ENCODE results near the gene UFD1. TPM values are rescaled to one million over a fixed set of nuclear protein-coding genes. Genes with fewer than 3 reads are reported as not detected.

Gene UFD1
- total and polyA plus RNA-seq, 9 of the 15 experiments (the other 6 are each of a cell fraction or from before 2014, with no cell fraction given), result 238 to 645 (median 363) TPM

DNA sequence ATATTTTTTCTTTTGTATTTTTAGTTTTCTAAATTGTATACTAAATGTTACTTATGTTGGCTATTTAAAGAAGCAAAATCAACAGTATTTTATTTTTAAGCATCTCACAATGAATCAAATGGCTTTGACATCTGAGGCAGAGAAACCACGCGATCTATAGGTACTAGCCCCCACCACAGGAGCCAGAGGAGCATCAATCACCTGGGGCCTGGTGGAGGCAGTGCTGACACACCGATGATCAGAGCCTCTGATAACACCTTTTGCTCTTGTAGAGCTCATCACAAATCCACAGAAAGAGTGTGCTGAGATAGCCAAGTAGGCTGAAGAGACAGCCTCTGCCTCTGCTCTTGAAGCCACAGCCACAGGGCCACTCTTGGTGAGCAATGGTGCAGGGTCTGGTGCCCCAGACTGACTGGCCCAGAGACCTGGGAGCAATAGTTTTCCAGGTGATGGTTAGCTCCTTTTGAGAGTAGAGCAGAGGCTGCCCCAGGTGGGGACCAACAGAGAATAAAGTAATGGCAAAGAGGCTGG, 72.6 kb downstream of the UFD1 start (continued):
- peak in 2 of 3 experiments; percentile 24 to 46; a peak in 2 of 6 replicates for TF ChIP-seq CTCF (IDR thresholded peaks at IDR 0.05 in 2 of 3, conservative IDR thresholded peaks at IDR 0.05 in 1 of 3; ENCODE audit: insufficient read depth in 2 of 3, low read depth in 1 of 3, low read length in 3 of 3)
- TF ChIP-seq SNRNP70 (optimal IDR thresholded peaks at IDR 0.05; ENCODE audit: low read depth, low read length), result peak; percentile 61
- no peak for TF ChIP-seq JUN (IDR thresholded peaks at IDR 0.05; ENCODE audit: borderline replicate concordance, low read depth, low read length)
- no peak for TF ChIP-seq JUN (CRISPR knock-in tag; IDR thresholded peaks at IDR 0.05; ENCODE audit: borderline replicate concordance)
- TF ChIP-seq, protein P1, sequence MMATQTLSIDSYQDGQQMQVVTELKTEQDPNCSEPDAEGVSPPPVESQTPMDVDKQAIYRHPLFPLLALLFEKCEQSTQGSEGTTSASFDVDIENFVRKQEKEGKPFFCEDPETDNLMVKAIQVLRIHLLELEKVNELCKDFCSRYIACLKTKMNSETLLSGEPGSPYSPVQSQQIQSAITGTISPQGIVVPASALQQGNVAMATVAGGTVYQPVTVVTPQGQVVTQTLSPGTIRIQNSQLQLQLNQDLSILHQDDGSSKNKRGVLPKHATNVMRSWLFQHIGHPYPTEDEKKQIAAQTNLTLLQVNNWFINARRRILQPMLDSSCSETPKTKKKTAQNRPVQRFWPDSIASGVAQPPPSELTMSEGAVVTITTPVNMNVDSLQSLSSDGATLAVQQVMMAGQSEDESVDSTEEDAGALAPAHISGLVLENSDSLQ (IDR thresholded peaks at IDR 0.05), result peak; percentile 80
- TF ChIP-seq PHF8 (IDR thresholded peaks at IDR 0.05; ENCODE audit: borderline replicate concordance, low read length), result 0 out of 2 replicates have a peak, but pooled peaks have one; percentile 3
- peak in 1 of 2 experiments; percentile 81; a peak in 2 of 4 replicates for TF ChIP-seq RCOR1 (IDR thresholded peaks at IDR 0.05; ENCODE audit: borderline replicate concordance in 1 of 2, low read depth in 2 of 2, low read length in 2 of 2)
